Fibroblast of skin of right quadriceps (primary cell): ENCODE data around the gene ATP5F1B.

Source experiments
- DNase-seq: peaks from one replicate; pipeline ENCODE4 v3.0.0-alpha.2; 2013

ATP5F1B gene

DNA sequence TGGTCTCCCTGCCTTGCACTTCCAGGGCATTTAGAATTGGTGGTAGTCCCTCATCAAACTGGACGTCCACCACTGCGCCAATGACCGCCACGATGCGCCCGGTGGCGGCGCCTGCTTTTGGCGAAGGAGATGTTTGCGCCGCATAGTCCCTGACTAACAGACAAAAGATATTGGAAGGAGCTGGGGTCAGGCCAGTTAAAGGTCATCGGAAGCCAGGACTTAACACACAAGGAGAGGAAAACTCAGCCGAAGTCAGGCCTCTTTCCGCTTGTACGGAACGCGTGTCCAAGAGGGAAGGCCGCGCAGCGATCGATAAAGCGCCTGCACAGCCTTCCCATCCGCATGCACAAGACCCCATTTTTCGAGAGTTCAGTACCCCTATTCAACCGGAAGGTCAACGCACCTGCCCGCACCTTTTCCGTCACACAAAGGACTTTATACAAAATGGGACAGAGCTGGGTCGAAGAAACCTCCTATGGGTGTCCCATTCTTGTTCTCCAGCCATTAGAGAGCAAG, 525 bp downstream of the ATP5F1B start:
- DNase-seq, result no peak

DNA sequence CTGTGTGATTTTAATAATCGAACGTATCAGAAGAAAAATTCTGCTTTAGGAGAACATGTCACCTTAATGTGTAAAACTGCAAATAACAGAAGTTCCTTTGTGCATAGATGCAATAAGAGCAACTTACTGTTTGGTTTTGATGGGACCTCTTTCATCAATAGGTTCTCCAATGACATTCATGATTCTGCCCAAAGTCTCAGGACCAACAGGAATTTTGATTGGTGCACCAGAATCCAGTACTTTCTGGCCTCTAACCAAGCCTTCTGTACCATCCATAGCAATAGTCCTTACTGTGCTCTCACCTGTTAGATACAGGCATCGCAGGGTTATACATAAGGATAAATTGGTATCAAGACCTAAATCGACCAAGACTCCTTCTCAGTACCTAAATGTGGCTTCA, 1.1 kb downstream of the ATP5F1B start:
- DNase-seq, result no peak

DNA sequence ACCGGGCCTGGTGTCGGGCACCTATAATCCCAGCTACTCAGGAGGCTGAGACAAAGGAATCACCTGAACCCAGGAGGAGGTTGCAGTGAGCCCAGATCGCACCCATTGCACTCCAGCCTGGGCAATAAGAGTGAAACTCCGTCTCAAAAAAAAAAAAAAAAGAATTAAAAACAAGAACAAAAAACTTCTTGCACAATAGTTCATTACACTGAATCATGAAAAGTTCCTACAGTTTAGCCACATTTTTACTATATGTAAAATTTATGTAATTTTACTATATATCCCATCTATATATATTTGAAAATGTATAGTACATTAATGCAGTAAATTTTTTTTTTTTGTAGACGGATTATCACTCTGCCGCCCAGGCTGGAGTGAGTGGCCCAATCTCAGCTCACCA, 4.6 kb downstream of the ATP5F1B start:
- DNase-seq, result no peak

DNA sequence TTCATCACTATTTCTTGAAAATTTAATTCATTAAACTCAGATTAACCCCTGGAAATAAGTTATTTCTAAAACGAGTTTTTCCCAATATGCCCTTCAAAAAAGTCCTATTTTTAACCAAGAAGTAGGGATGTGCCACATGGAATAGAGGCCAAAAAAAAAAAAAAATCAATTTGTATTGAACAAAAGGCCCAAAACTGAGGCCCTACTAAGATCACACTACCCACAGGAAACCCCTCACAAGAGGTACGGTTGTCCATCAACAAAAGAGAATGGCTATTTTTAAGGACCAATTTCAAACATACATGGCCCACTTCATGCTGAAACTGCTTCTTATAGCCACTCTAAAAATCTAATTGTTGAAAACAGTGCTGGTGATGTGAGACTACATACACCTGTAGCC, 8.2 kb downstream of the ATP5F1B start:
- DNase-seq, result no peak

DNA sequence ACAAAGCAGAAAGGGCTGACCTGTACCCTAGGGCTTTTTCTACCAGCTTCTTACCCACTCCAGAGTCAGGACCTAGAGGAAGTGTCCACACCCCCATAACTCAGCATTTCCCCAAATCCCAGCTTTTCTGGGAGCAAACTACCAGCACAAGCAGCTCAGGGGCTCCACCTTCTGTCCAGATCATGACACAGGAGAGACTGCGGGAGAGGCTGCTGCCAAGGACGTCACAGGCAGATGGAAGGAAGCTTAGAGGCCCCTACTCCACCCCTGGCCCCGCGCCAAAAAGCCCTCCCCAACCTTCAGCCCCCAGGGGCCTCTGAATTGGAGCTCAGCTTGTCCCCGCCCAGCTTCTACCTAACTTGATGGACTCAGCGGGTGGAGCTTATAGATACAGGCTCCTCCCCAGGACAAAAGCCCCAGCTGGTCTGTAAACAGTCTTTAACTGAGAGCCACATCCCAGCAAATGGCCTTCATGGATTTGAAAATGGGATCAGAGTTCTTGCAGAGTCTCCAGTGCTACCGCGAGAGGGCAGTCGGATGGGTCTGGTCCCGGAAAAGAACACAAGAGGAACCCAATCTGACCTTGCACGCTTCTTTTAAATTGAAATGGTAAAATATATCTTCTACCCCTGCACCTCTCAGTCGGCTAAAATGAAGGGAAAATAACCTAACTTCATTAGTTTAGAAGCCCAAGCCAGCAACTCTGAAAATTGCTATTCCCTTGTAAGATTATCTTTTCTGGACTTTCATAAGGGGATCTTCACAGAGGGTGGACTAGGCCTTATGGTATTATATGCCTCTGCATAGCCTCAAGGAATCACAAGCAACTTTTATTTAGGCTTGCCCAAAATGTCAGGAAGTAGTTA, 8.9 kb downstream of the ATP5F1B start:
- peak; percentile 100 for DNase-seq

DNA sequence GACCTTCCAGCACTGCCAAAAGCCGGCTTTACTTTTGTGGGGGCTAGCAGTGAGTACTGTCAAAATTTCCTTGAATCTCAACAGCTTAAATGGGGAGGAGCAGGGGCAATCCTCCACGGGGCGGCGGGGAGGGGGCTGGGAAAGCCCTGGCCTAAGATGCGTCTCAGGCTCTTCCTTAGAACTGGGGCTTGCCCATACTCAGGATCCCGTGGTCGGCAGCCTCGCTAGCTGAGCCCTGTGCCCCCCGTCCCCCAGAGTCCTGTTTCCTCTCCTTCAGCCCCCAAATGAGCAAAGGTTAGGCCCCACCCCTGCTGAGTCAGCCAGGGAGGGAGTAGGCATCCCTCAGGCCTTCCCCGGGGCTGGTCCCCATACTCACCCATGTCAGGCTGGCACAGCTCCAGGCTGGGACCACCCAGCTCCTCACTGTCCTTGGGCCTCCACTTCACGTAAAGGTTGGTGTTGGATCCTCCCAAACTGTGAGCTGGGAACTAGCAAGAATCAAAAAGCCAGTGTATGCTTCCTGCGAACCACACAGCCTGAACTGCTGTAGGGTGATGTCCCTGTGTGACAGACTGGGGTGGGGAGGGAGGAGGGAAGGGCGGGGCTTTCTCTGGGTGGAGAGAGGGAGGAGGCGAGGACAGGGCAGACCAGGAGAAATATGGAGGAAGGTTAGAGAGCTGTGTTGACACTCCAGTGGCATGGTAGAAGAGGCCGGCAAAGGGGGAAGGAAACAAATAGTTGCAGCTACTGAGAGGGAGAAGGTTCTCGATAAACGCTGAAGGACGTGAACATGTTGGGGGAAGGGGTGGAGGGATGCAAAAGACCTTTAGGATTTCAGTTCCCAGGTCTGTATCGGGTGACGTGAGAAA, 9.7 kb downstream of the ATP5F1B start:
- DNase-seq, result peak; percentile 84

DNA sequence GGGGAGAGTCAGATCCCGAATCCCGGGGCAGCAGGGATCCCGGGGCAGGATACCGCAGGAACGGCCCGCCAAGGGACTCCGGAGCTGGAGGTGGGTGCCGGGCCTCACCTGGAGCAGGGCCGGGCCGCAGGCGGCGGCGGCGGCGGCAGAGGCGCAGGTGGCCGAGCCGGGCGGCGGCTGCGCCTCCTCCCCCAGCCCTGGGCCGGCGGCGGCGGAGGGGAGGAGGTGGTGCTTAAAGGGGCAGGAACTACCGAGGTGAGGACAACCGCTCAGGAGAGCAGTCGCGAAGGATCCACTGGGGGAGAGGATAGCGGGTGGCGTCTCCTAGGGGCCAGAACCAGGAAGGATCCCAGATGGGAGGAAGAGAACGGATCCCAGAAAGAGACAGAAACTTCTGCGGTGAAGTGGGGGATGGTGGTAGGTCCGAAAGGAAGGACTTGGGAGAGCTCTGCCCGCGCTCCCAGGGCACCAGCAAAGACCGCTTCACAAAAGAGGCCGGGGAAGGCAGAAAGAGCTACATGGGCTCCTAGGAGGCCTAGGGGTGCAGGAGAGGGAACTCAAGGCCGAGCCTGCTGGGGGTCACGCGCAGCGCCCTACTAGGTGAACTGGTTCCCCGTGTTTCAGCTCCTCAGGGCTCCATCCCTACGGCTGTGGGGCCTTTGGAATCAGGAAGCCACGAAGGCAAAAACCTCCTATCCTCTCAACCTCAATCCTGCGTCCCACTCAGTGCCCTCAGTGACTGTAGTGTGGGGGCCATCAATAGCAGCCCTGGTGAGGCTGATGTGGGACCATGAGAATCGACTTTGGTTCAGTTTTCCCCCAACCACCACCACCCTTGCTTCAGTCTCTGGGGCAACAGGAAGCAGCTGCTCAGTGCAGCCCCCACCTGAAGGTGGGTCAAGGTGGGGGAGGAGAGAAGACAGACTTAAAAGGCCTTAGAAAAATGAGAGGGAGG, 10.7 kb downstream of the ATP5F1B start:
- DNase-seq, result peak; percentile 85

DNA sequence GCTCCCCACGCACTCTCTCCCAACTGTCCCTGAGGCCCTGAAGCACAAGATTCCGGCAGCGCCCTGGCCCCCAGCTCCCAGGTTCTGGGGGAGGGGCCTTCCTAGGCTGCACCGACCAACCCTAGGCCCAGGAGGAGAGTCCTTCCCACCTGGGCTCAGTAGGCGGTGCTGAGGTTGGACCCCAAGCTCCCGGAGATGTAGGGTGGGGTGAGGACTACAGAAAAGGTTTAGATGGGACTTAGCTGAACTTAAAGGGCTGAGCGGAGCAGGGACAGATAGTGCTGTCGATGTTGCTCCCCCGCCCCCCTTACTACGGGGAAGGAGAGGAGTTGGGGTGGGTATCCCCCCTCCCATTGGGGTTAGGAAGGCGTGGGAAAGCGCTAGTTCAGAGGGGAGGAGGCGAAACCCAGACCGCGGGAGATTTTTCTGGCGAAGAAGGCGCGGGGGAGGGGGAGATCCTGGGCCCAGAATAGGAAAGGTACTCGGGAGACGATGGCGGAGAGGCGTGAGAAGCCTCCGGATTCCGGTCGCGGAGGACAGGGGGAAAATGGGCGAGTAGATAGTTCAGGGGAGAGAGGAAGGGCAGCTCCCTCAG, 11.4 kb downstream of the ATP5F1B start:
- no peak for DNase-seq

DNA sequence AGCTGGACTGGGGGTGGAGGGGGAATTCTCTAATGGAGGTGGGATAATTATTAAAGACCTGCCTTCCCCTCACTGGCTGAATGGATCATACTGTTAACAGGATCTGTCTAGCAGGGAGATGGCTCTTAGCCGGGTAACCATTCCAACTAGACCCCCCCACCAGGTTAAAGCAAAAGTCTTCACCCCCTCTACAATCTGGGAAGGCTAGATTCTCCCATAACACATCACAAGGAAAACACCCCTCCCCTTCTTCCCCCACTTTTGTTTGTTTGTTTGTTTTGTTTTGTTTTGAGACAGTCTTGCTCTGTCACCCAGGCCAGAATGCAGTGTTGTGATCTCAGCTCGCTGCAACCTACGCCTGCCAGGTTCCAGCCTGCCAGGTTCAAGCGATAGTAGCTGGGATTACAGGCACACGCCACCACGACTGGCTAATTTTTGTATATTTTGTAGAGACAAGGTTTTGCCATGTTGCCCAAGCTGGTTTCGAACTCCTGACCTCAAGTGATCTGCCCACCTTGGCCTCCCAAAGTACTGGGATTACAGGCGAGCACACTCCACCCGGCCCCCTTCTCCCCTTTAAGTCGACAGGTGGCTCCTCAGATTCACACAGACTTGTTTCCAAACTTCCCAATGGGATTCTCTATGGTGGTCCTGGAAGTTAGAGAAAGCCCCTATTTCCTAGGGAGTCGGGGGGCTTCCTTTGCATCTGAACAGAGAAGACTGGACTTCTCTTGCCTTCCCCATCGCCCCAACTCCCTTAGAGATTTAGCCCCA, 12.1 kb downstream of the ATP5F1B start:
- no peak for DNase-seq

DNA sequence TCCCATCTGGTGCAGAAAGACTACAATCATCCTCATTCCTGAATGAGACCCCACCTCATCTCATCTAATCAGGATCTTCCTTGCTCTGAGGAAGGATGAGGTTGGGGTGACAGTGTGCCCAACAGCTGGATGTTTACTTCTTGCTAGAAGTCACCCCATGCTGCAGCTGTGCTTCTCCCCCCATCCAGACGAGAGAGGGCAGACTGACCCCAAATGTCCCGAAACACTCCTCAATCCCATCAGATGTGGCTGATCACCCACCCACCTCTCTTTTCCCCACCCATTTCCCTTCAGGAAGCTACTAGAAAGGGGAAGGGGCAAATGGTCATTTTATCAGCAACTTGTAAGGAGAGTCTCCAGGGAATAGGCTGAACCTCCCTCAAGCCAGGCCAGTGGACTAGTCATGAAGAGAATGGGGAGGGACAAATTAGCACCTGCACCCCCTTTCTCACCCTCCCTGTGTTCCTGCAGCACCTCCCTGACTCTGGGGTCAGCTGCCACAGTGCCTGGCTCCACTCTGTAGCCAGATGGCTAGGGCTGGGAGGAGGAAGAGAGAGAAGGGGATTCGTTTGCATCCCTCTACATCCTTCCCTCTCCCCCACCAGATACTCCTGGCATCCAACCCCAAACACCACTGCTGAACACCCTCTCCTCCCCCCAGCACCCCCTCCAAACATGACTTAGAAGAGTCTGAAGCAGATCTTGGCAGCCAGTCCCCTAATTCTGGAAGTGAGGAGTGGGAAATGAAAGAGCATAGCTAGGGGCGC, 12.9 kb downstream of the ATP5F1B start:
- no peak for DNase-seq

DNA sequence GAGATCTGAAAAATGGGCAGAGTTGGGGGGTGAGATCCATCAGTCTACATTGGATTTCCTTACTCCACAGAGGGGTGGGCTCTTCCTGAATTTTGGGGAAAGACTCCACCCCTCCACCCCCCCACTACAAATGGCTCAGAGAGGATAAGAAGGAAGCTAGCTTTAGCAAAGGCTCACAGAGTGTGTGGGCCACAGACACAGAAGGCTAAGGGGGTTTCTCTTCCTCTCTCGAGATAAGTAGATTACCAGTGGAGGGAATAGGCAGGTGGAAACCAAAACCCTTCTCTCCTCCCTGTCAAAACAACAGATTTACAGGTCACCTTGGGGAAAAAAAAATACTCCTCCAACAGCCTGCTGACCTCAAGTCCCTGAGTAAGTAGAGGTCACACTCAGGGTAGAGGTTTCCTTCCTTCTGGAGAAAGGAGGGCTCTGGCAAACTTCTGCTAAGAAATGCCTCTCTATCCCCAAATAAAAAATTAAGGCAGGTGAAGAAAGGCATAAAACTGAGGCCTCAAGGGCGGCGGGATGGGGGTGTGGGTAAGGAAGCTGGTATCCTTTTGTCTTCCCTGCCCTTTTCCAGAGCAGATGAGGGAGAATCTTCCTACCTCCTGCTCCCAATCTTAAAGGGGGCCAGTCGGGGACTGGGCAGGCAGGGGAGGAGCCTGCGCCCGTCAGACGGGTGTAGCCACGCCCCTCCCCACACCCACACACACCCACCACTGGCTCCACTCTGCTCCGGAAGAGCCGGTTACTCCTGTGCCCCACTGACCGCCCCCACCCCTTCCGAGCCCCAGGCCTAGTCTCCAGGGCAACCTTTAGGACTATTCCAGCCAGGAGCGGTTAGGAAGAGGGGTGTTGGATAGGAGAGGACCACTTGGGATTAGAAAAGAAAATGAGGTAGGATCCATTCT, 13.7 kb downstream of the ATP5F1B start:
- DNase-seq, result peak; percentile 20

DNA sequence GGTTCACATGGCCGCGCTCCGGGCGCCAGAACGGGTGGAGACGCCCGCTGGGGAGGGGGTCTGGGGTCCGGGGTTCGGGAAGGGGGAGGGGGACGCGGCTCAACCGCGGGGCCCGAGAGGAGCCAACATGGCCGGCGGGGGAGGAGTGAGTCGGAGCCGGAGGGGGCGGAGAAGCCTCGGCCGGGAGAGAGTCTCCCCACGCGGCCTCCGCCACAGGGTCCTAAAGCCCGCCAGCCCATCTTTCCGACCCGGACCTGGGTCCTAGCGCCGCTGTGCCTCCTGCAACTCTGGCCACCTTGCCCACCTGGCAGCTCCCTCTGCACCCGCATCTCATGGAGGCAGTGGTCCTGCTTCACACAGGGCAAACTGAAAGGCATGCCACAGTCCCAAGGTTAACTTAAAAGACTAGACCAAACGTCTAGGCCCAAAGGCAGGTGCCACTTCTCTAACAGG, 15.6 kb downstream of the ATP5F1B start, which contains the start of gene BAZ2A:
Gene BAZ2A, minus strand, starts transcription at position 147 of the 453 bp plus-strand sequence. CDS start 12,796 bp downstream, outside the sequence.
- DNase-seq, result peak; percentile 76

DNA sequence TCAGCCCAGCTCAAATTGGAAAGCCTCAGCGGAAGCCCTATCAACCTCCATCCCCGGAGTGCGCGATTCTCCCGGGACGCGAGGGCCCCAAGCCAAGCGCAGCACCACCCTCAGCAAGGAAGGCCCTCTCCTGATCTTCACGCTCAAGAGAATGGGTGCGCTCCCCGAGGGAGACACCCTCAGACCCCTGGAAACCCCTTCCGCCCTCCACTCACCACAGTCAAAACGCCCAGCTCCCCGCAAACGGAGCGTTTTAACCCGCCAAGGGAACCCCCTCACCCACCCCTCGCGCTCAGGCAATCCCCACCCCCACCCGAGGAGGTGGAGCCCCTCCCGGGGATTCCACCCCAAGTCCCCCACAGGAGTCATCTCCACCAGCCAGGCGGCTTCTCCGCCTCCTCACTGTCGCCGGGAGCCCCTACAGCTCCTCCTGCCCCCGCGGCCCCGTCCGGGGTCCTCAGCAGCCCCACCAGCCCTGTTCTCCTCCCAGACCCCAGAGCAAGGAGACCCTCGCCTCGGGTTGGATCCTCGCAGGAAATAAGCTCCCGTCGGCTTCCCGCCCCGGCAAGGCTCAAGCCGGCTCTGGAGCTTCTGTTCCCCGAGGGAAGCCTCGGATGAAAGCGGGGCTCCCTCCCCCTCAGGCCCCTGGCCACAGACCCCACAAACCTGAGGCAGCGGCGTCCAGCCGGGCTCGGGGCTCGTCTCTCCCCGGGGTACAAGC, 16.2 kb downstream of the ATP5F1B start:
- DNase-seq, result peak; percentile 8

DNA sequence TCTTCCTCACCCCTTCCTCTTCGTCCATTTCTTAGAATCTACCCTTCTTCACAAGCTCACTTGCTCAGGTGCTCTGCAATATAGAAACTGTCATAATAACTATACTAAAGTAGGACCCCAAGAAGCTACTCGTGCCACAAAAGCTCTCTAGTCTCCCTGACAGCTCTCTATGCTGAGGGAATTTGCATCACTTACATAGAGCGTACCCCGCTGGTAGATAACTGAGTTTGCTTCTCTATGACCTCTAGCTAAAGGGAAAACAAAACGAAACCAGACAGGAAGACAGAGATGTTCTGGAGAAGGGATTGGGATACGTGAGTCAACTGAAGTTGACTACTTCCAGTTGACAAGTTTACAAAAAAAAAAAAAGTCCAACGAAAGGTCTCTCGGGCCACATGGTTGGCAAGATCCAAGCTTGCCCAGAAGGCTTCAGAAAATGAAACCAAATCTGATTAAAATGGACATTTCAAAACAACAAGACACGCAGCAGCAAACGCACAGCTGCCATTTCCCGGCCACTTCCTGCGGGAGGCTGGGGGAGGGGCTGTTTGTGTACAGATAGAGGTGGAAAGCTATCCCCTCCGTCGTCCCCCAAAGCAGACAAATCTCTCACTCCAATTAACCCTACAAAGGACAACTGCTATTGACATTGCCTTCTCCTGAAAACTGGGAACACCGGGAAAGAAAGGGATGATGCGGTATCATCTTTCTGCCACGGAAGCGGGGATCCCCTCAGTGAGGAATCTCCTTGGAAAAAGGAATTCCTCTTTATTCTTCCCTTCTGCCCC, 16.9 kb downstream of the ATP5F1B start:
- peak; percentile 40 for DNase-seq

DNA sequence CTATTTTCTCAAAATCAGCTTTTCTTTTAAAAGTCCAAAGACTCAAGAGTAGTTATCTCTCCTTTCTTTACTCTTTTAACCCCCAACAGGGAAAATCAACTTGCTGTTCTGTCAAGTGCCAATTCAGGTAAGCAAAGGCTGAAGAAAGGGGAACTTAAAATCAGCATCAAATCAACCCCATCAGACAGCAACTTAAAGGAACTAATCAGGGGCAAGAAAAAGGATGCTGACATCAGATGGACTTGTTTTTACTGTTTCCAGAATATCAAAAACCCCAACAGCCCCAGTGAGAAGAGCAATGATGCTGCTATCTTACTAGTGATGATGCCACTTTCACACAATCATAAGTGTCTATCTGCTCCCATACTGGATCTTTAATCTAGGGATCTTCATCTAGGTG, 19.1 kb downstream of the ATP5F1B start:
- no peak for DNase-seq

DNA sequence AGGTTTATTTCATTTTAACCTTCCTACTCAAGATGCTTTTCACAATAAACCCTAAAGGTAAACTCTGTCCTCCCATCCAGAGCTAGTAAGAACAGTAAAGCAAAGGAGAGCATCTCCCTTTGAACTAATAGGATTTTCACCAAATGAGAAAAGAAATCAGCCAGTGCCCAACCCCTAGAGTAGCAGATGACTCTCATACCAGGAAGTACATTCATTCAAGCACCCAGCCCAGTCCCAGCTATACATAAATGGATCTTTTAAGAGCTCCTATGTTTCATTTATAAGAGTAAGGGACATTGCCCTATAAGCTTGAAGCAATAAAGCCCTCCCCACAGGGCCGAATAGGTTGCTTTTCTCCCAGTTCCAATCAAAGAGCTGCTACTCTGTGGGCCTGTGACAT, 23.2 kb downstream of the ATP5F1B start:
- DNase-seq, result no peak

DNA sequence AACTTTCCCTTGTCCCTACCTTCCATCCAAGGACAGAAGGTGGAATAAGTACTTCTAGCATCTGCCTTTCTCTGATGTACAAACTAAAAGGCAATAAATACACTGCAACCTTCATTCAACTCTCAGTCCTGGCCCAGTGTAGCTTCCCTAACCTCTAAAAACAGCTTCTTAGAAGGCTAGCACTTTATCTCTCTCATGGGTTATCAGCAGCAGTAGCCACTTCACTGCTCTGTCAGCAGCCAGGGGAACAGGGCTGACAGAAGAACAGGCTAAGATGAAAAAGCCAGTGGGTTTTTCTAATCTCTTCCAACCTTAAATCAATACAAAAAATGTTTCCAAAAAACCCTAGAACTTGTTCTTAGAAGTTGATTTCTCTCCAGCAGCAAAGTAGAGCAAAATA, 28.9 kb downstream of the ATP5F1B start:
- DNase-seq, result no peak

DNA sequence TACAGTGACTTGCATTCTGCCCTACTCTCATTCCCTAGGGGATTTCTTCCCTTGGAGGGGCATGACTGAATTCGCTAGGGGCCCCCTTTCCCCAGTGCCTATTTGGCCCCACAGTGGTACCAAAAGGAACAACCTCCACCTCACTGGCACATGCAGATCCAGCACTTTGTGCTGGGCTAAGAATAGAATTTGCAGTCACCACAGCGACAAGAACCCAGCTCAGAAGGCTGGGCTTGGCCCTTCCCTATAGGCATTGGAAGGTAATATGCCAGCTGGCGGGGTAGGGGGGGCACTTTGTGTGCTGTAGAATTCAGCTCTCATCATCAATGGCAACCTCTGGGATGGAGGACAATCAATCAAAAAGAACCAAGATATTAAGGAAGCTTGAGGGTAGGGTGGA, 29.5 kb downstream of the ATP5F1B start:
- no peak for DNase-seq
